ENCODE data around the gene ATG10. TPM values are rescaled to one million over a fixed set of nuclear protein-coding genes. Genes with fewer than 3 reads are reported as not detected.

Gene ATG10
- total and polyA plus RNA-seq, 2 of the 13 experiments (the other 11 are each of a cell fraction or from before 2014, with no cell fraction given), result 2.0 to 5.7 TPM

DNA sequence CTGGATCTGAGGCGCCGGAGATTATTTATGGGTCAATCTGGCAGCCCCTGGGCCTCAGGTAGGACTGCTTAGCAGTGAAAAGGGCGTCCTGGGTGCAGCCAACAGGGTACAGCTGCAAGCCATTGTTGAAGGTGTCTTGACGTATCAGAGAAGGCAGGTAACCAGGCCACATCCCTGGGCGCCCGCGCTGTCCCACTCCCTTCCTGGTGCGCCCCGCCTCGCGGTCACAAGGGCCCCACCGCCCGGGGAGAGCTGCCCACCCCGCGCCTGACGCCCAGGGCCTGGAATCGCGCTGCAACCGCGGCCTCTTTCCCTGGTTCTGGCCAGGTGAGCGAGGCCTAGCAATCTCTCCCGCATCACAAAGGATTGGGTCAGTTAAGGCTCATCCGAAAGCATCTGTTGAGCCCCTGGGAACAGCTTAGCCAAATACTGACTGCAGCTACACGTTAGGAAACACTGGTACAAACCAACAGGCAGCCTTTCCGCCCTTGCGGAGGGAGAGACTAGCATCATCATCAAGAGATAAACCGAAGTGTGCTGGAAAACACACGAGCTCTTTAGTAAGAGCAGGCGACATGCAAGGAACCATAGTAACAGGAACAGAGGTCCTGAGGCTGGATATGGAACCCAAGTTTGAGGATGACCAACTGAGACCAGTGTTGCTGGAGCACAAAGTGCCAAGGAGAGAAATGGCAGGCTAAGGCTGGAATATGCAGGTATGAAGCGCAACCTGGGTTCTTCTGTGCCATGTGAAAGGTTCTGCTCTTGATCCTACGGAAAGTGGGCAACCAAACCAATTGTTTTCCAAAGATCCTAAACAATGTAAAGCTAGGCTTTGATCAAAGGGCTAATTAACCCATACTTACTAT lies 302.8 kb downstream of the ATG10 start (continued):
- no peak for TF ChIP-seq MZF1 (CRISPR knock-in tag; IDR thresholded peaks at IDR 0.05; ENCODE audit: borderline replicate concordance)
- TF ChIP-seq, protein P1, sequence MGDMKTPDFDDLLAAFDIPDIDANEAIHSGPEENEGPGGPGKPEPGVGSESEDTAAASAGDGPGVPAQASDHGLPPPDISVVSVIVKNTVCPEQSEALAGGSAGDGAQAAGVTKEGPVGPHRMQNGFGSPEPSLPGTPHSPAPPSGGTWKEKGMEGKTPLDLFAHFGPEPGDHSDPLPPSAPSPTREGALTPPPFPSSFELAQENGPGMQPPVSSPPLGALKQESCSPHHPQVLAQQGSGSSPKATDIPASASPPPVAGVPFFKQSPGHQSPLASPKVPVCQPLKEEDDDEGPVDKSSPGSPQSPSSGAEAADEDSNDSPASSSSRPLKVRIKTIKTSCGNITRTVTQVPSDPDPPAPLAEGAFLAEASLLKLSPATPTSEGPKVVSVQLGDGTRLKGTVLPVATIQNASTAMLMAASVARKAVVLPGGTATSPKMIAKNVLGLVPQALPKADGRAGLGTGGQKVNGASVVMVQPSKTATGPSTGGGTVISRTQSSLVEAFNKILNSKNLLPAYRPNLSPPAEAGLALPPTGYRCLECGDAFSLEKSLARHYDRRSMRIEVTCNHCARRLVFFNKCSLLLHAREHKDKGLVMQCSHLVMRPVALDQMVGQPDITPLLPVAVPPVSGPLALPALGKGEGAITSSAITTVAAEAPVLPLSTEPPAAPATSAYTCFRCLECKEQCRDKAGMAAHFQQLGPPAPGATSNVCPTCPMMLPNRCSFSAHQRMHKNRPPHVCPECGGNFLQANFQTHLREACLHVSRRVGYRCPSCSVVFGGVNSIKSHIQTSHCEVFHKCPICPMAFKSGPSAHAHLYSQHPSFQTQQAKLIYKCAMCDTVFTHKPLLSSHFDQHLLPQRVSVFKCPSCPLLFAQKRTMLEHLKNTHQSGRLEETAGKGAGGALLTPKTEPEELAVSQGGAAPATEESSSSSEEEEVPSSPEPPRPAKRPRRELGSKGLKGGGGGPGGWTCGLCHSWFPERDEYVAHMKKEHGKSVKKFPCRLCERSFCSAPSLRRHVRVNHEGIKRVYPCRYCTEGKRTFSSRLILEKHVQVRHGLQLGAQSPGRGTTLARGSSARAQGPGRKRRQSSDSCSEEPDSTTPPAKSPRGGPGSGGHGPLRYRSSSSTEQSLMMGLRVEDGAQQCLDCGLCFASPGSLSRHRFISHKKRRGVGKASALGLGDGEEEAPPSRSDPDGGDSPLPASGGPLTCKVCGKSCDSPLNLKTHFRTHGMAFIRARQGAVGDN (CRISPR knock-in tag; IDR thresholded peaks at IDR 0.05), result peak; percentile 47; the same call in 1 of the 2 replicates
- TF ChIP-seq NFKBIZ (CRISPR knock-in tag; IDR thresholded peaks at IDR 0.05), result no peak
- TF ChIP-seq TSC22D2 (CRISPR knock-in tag; IDR thresholded peaks at IDR 0.05; ENCODE audit: borderline replicate concordance), result no peak
- TF ChIP-seq ATF7-NPFF (CRISPR knock-in tag; IDR thresholded peaks at IDR 0.05; ENCODE audit: low read depth), result 0 out of 2 replicates have a peak, but pooled peaks have one; percentile 35
- TF ChIP-seq ZNF567 (CRISPR knock-in tag; IDR thresholded peaks at IDR 0.05; ENCODE audit: borderline replicate concordance), result no peak
- TF ChIP-seq ZNF510 (CRISPR knock-in tag; IDR thresholded peaks at IDR 0.05; ENCODE audit: low read depth), result peak; percentile 41; the same call in 1 of the 2 replicates
- TF ChIP-seq PRMT3 (CRISPR knock-in tag; IDR thresholded peaks at IDR 0.05; ENCODE audit: borderline replicate concordance, low read depth), result no peak
- 0 out of 2 replicates have a peak, but pooled peaks have one; percentile 46 for TF ChIP-seq ZNF335 (CRISPR knock-in tag; IDR thresholded peaks at IDR 0.05)
- no peak for TF ChIP-seq ZNF33B (CRISPR knock-in tag; IDR thresholded peaks at IDR 0.05)
- no peak for TF ChIP-seq XRCC5 (optimal IDR thresholded peaks at IDR 0.05; ENCODE audit: low read length)
- TF ChIP-seq ZNF224 (CRISPR knock-in tag; IDR thresholded peaks at IDR 0.05), result no peak
- no peak for TF ChIP-seq ZNF646 (CRISPR knock-in tag; IDR thresholded peaks at IDR 0.05)
- TF ChIP-seq ZNF891 (CRISPR knock-in tag; IDR thresholded peaks at IDR 0.05), result no peak
- TF ChIP-seq, protein P2, sequence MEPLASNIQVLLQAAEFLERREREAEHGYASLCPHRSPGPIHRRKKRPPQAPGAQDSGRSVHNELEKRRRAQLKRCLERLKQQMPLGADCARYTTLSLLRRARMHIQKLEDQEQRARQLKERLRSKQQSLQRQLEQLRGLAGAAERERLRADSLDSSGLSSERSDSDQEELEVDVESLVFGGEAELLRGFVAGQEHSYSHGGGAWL (CRISPR knock-in tag; IDR thresholded peaks at IDR 0.05), result no peak
- no peak for TF ChIP-seq ZNF678 (CRISPR knock-in tag; IDR thresholded peaks at IDR 0.05)
- TF ChIP-seq PLRG1 (conservative IDR thresholded peaks at IDR 0.05), result no peak
- peak; percentile 65; the same call in 1 of the 2 replicates for TF ChIP-seq ZBTB38 (CRISPR knock-in tag; IDR thresholded peaks at IDR 0.05)
- TF ChIP-seq ZC3H4 (CRISPR knock-in tag; IDR thresholded peaks at IDR 0.05; ENCODE audit: borderline replicate concordance), result peak; percentile 80; the same call in 1 of the 2 replicates
